HepG2 (cell line): ENCODE data around the gene SPC24. TPM values are rescaled to one million over a fixed set of nuclear protein-coding genes. Genes with fewer than 3 reads are reported as not detected.
A peak's percentile ranks its signal among the peaks of the same experiment; 100 is the strongest.

ENCODE experiments used
- HDAC2 ChIP-seq: sonication (generic); formaldehyde crosslinking; IDR thresholded peaks from 2 replicates; pipeline ENCODE4 v1.4.0; 2020; ENCODE audit warnings: missing genetic modification reagents
- HNRNPK ChIP-seq: fragments of 200-400 bp; formaldehyde crosslinking; IDR thresholded peaks from 2 replicates; pipeline ENCODE4 v1.6.1; 2018; ENCODE audit warnings: low read length, low read depth, moderate library complexity, mild to moderate bottlenecking; ENCODE audit not compliant: poor library complexity, severe bottlenecking
- NFIC ChIP-seq: IDR thresholded peaks from 2 replicates; pipeline ENCODE4 v1.6.1; 2012; ENCODE audit warnings: mild to moderate bottlenecking, low read length, inconsistent platforms
- PITX1 ChIP-seq: sonication (generic); formaldehyde crosslinking; IDR thresholded peaks from 2 replicates; pipeline ENCODE4 v1.5.1; 2020; ENCODE audit warnings: mild to moderate bottlenecking, missing genetic modification reagents
- RFXAP ChIP-seq: sonication (generic); formaldehyde crosslinking; IDR thresholded peaks from 2 replicates; pipeline ENCODE4 v1.4.0; 2020; ENCODE audit warnings: missing genetic modification reagents, borderline replicate concordance
- ZNF263 ChIP-seq: sonication (generic); formaldehyde crosslinking; IDR thresholded peaks from 2 replicates; pipeline ENCODE4 v1.4.0; 2020; ENCODE audit warnings: missing genetic modification reagents
- ZNF343 ChIP-seq: sonication (generic); formaldehyde crosslinking; IDR thresholded peaks from 2 replicates; pipeline ENCODE4 v1.4.0; 2020; ENCODE audit warnings: mild to moderate bottlenecking, missing genetic modification reagents
- ZNF678 ChIP-seq: sonication (generic); formaldehyde crosslinking; IDR thresholded peaks from 2 replicates; pipeline ENCODE4 v1.4.0; 2020; ENCODE audit warnings: mild to moderate bottlenecking, missing genetic modification reagents
- polyA plus RNA-seq, 8 experiments: library from polyadenylated mRNA; depleted of rRNA in 3 of 8; stranded (reverse) in 7 of 8; unstranded in 1 of 8; fragments of >200 nt; fragmentation: Illumina TruSeq in 4 of 8; extraction: Trizol in 4 of 8; gene quantifications; 2 replicates each; pipeline versions ENCODE4 v1.2.1 to v1.2.3, GENCODE V29; 2011 to 2016; ENCODE audit warnings: low read depth in 4 of 8, missing spikeins in 1 of 8, mixed read lengths in 1 of 8; ENCODE audit not compliant: insufficient read depth in 1 of 8
- total RNA-seq, 5 experiments: library from RNA; depleted of rRNA; stranded (reverse); fragments of >200 nt; fragmentation: Illumina TruSeq; extraction: Trizol; gene quantifications; 2 replicates each; pipeline ENCODE4 v1.2.3, GENCODE V29; 2016; ENCODE audit warnings: low read depth in 1 of 5
- TF ChIP-seq, protein P1 (sequence below): sonication (generic); formaldehyde crosslinking; IDR thresholded peaks from 2 replicates; pipeline ENCODE4 v1.4.0; 2020; ENCODE audit warnings: mild to moderate bottlenecking, missing genetic modification reagents, borderline replicate concordance
- TF ChIP-seq, protein P2 (sequence below): sonication (generic); formaldehyde crosslinking; IDR thresholded peaks from 2 replicates; pipeline ENCODE4 v1.4.0; 2020; ENCODE audit warnings: missing genetic modification reagents, borderline replicate concordance
- TF ChIP-seq, protein P3 (sequence below): sonication (generic); formaldehyde crosslinking; IDR thresholded peaks from 2 replicates; pipeline ENCODE4 v1.4.0; 2020; ENCODE audit warnings: missing genetic modification reagents
- TF ChIP-seq, protein P4 (sequence below): sonication (generic); formaldehyde crosslinking; IDR thresholded peaks from 2 replicates; pipeline ENCODE4 v1.4.0; 2020; ENCODE audit warnings: mild to moderate bottlenecking, missing genetic modification reagents

The SPC24 gene
- total and polyA plus RNA-seq, 2 of the 13 experiments (the other 11 are each of a cell fraction or from before 2014, with no cell fraction given): 10.0 to 46.2 TPM

DNA sequence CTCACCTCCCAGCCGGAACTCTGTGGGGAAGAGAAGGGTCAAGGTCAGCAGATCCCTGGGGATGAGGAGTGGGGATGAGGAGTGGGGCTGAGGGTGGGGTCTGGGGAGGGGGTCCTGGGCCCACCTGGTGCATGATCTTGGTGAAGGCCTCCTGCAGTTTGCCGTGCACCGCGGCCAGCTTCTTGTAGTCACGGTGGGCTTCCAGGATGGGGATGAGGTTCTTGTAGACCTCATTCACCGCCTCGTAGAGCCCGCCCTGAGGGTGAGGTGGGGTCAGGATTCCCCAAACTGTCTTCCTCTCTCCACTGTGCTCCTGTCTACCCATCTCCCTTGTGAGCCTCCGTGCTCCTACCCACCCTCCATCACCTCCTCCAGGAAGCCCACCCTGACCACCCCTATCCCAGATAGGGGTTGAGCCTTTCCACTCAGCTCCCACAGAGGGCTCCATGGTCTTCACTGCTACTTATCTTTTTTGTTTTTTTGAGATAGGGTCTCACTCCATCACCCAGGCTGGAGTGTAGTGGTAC, 48.6 kb upstream of the SPC24 start (continued):
- TF ChIP-seq RFXAP: no peak
- TF ChIP-seq, protein P1, sequence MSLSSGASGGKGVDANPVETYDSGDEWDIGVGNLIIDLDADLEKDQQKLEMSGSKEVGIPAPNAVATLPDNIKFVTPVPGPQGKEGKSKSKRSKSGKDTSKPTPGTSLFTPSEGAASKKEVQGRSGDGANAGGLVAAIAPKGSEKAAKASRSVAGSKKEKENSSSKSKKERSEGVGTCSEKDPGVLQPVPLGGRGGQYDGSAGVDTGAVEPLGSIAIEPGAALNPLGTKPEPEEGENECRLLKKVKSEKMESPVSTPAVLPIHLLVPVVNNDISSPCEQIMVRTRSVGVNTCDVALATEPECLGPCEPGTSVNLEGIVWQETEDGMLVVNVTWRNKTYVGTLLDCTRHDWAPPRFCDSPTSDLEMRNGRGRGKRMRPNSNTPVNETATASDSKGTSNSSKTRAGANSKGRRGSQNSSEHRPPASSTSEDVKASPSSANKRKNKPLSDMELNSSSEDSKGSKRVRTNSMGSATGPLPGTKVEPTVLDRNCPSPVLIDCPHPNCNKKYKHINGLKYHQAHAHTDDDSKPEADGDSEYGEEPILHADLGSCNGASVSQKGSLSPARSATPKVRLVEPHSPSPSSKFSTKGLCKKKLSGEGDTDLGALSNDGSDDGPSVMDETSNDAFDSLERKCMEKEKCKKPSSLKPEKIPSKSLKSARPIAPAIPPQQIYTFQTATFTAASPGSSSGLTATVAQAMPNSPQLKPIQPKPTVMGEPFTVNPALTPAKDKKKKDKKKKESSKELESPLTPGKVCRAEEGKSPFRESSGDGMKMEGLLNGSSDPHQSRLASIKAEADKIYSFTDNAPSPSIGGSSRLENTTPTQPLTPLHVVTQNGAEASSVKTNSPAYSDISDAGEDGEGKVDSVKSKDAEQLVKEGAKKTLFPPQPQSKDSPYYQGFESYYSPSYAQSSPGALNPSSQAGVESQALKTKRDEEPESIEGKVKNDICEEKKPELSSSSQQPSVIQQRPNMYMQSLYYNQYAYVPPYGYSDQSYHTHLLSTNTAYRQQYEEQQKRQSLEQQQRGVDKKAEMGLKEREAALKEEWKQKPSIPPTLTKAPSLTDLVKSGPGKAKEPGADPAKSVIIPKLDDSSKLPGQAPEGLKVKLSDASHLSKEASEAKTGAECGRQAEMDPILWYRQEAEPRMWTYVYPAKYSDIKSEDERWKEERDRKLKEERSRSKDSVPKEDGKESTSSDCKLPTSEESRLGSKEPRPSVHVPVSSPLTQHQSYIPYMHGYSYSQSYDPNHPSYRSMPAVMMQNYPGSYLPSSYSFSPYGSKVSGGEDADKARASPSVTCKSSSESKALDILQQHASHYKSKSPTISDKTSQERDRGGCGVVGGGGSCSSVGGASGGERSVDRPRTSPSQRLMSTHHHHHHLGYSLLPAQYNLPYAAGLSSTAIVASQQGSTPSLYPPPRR (CRISPR knock-in tag): no peak
- TF ChIP-seq, protein P2, sequence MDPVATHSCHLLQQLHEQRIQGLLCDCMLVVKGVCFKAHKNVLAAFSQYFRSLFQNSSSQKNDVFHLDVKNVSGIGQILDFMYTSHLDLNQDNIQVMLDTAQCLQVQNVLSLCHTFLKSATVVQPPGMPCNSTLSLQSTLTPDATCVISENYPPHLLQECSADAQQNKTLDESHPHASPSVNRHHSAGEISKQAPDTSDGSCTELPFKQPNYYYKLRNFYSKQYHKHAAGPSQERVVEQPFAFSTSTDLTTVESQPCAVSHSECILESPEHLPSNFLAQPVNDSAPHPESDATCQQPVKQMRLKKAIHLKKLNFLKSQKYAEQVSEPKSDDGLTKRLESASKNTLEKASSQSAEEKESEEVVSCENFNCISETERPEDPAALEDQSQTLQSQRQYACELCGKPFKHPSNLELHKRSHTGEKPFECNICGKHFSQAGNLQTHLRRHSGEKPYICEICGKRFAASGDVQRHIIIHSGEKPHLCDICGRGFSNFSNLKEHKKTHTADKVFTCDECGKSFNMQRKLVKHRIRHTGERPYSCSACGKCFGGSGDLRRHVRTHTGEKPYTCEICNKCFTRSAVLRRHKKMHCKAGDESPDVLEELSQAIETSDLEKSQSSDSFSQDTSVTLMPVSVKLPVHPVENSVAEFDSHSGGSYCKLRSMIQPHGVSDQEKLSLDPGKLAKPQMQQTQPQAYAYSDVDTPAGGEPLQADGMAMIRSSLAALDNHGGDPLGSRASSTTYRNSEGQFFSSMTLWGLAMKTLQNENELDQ (CRISPR knock-in tag): no peak
- TF ChIP-seq HNRNPK: peak; percentile 6
- no peak for TF ChIP-seq ZNF343 (CRISPR knock-in tag)
- 0 out of 2 replicates have a peak, but pooled peaks have one; percentile 21 for TF ChIP-seq ZNF263
- TF ChIP-seq ZNF678 (CRISPR knock-in tag): no peak
- TF ChIP-seq, protein P3, sequence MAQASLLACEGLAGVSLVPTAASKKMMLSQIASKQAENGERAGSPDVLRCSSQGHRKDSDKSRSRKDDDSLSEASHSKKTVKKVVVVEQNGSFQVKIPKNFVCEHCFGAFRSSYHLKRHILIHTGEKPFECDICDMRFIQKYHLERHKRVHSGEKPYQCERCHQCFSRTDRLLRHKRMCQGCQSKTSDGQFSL (CRISPR knock-in tag): no peak
- TF ChIP-seq, protein P4, sequence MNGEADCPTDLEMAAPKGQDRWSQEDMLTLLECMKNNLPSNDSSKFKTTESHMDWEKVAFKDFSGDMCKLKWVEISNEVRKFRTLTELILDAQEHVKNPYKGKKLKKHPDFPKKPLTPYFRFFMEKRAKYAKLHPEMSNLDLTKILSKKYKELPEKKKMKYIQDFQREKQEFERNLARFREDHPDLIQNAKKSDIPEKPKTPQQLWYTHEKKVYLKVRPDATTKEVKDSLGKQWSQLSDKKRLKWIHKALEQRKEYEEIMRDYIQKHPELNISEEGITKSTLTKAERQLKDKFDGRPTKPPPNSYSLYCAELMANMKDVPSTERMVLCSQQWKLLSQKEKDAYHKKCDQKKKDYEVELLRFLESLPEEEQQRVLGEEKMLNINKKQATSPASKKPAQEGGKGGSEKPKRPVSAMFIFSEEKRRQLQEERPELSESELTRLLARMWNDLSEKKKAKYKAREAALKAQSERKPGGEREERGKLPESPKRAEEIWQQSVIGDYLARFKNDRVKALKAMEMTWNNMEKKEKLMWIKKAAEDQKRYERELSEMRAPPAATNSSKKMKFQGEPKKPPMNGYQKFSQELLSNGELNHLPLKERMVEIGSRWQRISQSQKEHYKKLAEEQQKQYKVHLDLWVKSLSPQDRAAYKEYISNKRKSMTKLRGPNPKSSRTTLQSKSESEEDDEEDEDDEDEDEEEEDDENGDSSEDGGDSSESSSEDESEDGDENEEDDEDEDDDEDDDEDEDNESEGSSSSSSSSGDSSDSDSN (CRISPR knock-in tag): 0 out of 2 replicates have a peak, but pooled peaks have one; percentile 6
- TF ChIP-seq NFIC: no peak
- TF ChIP-seq HDAC2: no peak
- TF ChIP-seq PITX1 (CRISPR knock-in tag): no peak
